NT2/D1 (cell line): ENCODE measurements around the gene PAQR6.

ENCODE experiments used
- SUZ12 ChIP-seq: IDR thresholded peaks from 2 replicates; pipeline ENCODE4 v1.6.1; 2011; ENCODE audit not compliant: insufficient read length, insufficient read depth; ENCODE audit errors: extremely low read depth
- ZNF274 ChIP-seq: IDR thresholded peaks from 2 replicates; pipeline ENCODE4 v1.6.1; 2011; ENCODE audit warnings: mild to moderate bottlenecking, low read depth, low read length

- TF ChIP-seq ZNF274 = no peak
- TF ChIP-seq SUZ12 = no peak
Observed at GRCh38 chr1:156245451-156246232, 2.2 kb downstream of the PAQR6 start.
